ENCODE measurements around the gene NEU2.

The NEU2 gene

GRCh38 chr2:233007270-233007669 lies 25.2 kb upstream of the NEU2 start:
- H4K8ac ChIP-seq (ENCODE audit: low read length): no peak overlapping the region
- H2AK5ac ChIP-seq (ENCODE audit: low read length, severe bottlenecking): no peak overlapping the region
- no peak overlapping the region for H2BK12ac ChIP-seq (ENCODE audit: low read length in 2 of 2)
- H2BK120ac ChIP-seq (ENCODE audit: low read depth, low read length): no peak overlapping the region
- 96% methylated on average over 6 of the region's 7 CpGs for WGBS
- H3K4me1 ChIP-seq (ENCODE audit: control insufficient read depth, insufficient read depth, low read depth, low read length): no peaks in the 10 kb centered on the region
- no peak overlapping the region for H3K4ac ChIP-seq (ENCODE audit: low read depth in 1 of 2, low read length in 2 of 2)
- H3K9ac ChIP-seq (ENCODE audit: low read length): no peak overlapping the region
- H3K79me1 ChIP-seq (replicated peaks; ENCODE audit: low read length, poor library complexity, severe bottlenecking): no peaks in the 10 kb centered on the region
- H3K14ac ChIP-seq (ENCODE audit: low read length in 2 of 2): no peak overlapping the region
- no peak overlapping the region for H2AFZ ChIP-seq (ENCODE audit: low read depth, low read length)
- H3K18ac ChIP-seq (ENCODE audit: low read depth in 1 of 2, low read length in 2 of 2): no peak overlapping the region
- no peak overlapping the region for H2BK15ac ChIP-seq (ENCODE audit: low read depth, poor library complexity, severe bottlenecking)
- H2BK5ac ChIP-seq (ENCODE audit: low read depth, low read length, poor library complexity, severe bottlenecking): no peak overlapping the region
- H3K27me3 ChIP-seq (ENCODE audit: control insufficient read depth in 1 of 2, insufficient read depth in 1 of 2, low read length in 2 of 2): peaks cover 17 to 26% of the 10 kb centered on the region in 2 experiments
- no peak overlapping the region for H4K91ac ChIP-seq (ENCODE audit: low read length)
- H3K27ac ChIP-seq (ENCODE audit: low read length, poor library complexity, severe bottlenecking): no peak overlapping the region
- H3K9me3 ChIP-seq (ENCODE audit: control insufficient read depth, low read length): no peaks in the 10 kb centered on the region
- DNase-seq: no peak
- no peak overlapping the region for H3K23ac ChIP-seq (ENCODE audit: low read length in 2 of 2)
- H3K4me2 ChIP-seq (ENCODE audit: low read length, poor library complexity, severe bottlenecking): no peak overlapping the region
- no peaks in the 10 kb centered on the region for H3K36me3 ChIP-seq (ENCODE audit: control insufficient read depth in 1 of 2, insufficient read depth in 2 of 2, low read depth in 1 of 2, low read length in 2 of 2)
- H3K4me3 ChIP-seq (ENCODE audit: insufficient read depth in 1 of 2, low read depth in 1 of 2, low read length in 2 of 2): no peak overlapping the region

- Histone ChIP-seq H2BK12ac (ENCODE audit: low read length in 2 of 2) (no peak overlapping the region), H3K36me3 (ENCODE audit: control insufficient read depth in 1 of 2, insufficient read depth in 2 of 2, low read depth in 1 of 2, low read length in 2 of 2) (no peaks in the 10 kb centered on the region), H3K18ac (ENCODE audit: low read depth in 1 of 2, low read length in 2 of 2) (no peak overlapping the region), H3K4me2 (ENCODE audit: low read length, poor library complexity, severe bottlenecking) (no peak overlapping the region), H4K91ac (ENCODE audit: low read length) (no peak overlapping the region), H3K27ac (ENCODE audit: low read length, poor library complexity, severe bottlenecking) (no peak overlapping the region), H4K8ac (ENCODE audit: low read length) (no peak overlapping the region), H3K14ac (ENCODE audit: low read length in 2 of 2) (no peak overlapping the region), H3K27me3 (ENCODE audit: control insufficient read depth in 1 of 2, insufficient read depth in 1 of 2, low read length in 2 of 2) (peaks cover 17 to 26% of the 10 kb centered on the region in 2 experiments), H2BK5ac (ENCODE audit: low read depth, low read length, poor library complexity, severe bottlenecking) (no peak overlapping the region), H2AFZ (ENCODE audit: low read depth, low read length) (no peak overlapping the region), H3K4me3 (ENCODE audit: insufficient read depth in 1 of 2, low read depth in 1 of 2, low read length in 2 of 2) (no peak overlapping the region), H3K79me1 (replicated peaks; ENCODE audit: low read length, poor library complexity, severe bottlenecking) (no peaks in the 10 kb centered on the region), H3K4me1 (ENCODE audit: control insufficient read depth, insufficient read depth, low read depth, low read length) (no peaks in the 10 kb centered on the region), H2BK15ac (ENCODE audit: low read depth, poor library complexity, severe bottlenecking) (no peak overlapping the region), H2BK120ac (ENCODE audit: low read depth, low read length) (no peak overlapping the region), H3K9ac (ENCODE audit: low read length) (no peak overlapping the region), H3K9me3 (ENCODE audit: control insufficient read depth, low read length) (no peaks in the 10 kb centered on the region), H3K4ac (ENCODE audit: low read depth in 1 of 2, low read length in 2 of 2) (no peak overlapping the region), H2AK5ac (ENCODE audit: low read length, severe bottlenecking) (no peak overlapping the region), H3K23ac (ENCODE audit: low read length in 2 of 2) (no peak overlapping the region)
- WGBS: 66% methylated on average over 3 of the region's 3 CpGs
- no peak for DNase-seq
Observed at GRCh38 chr2:233007739-233008138, 24.7 kb upstream of the NEU2 start.

GRCh38 chr2:233009661-233010060 lies 22.8 kb upstream of the NEU2 start:
- H3K4me1 ChIP-seq (ENCODE audit: control insufficient read depth, insufficient read depth, low read depth, low read length): no peaks in the 10 kb centered on the region
- WGBS: 78% methylated on average over 3 of the region's 3 CpGs
- no peak overlapping the region for H2BK15ac ChIP-seq (ENCODE audit: low read depth, poor library complexity, severe bottlenecking)
- H3K27me3 ChIP-seq (ENCODE audit: control insufficient read depth in 1 of 2, insufficient read depth in 1 of 2, low read length in 2 of 2): peaks cover 10 to 13% of the 10 kb centered on the region in 2 experiments
- no peak overlapping the region for H2BK12ac ChIP-seq (ENCODE audit: low read length in 2 of 2)
- no peak overlapping the region for H2BK5ac ChIP-seq (ENCODE audit: low read depth, low read length, poor library complexity, severe bottlenecking)
- H4K91ac ChIP-seq (ENCODE audit: low read length): no peak overlapping the region
- no peak overlapping the region for H3K4me3 ChIP-seq (ENCODE audit: insufficient read depth in 1 of 2, low read depth in 1 of 2, low read length in 2 of 2)
- H2BK120ac ChIP-seq (ENCODE audit: low read depth, low read length): no peak overlapping the region
- no peak for DNase-seq
- no peak overlapping the region for H2AK5ac ChIP-seq (ENCODE audit: low read length, severe bottlenecking)
- H3K27ac ChIP-seq (ENCODE audit: low read length, poor library complexity, severe bottlenecking): no peak overlapping the region
- no peak overlapping the region for H3K18ac ChIP-seq (ENCODE audit: low read depth in 1 of 2, low read length in 2 of 2)
- H3K14ac ChIP-seq (ENCODE audit: low read length in 2 of 2): no peak overlapping the region
- no peaks in the 10 kb centered on the region for H3K36me3 ChIP-seq (ENCODE audit: control insufficient read depth in 1 of 2, insufficient read depth in 2 of 2, low read depth in 1 of 2, low read length in 2 of 2)
- no peak overlapping the region for H4K8ac ChIP-seq (ENCODE audit: low read length)
- H3K9ac ChIP-seq (ENCODE audit: low read length): no peak overlapping the region
- H3K4me2 ChIP-seq (ENCODE audit: low read length, poor library complexity, severe bottlenecking): no peak overlapping the region
- H3K23ac ChIP-seq (ENCODE audit: low read length in 2 of 2): no peak overlapping the region
- no peak overlapping the region for H3K4ac ChIP-seq (ENCODE audit: low read depth in 1 of 2, low read length in 2 of 2)
- H3K79me1 ChIP-seq (replicated peaks; ENCODE audit: low read length, poor library complexity, severe bottlenecking): no peaks in the 10 kb centered on the region
- H3K9me3 ChIP-seq (ENCODE audit: control insufficient read depth, low read length): no peaks in the 10 kb centered on the region
- H2AFZ ChIP-seq (ENCODE audit: low read depth, low read length): no peak overlapping the region

GRCh38 chr2:233010569-233011267 lies 21.8 kb upstream of the NEU2 start:
- Histone ChIP-seq H3K14ac (ENCODE audit: low read length in 2 of 2) (no peak overlapping the region), H3K4me3 (ENCODE audit: insufficient read depth in 1 of 2, low read depth in 1 of 2, low read length in 2 of 2) (no peak overlapping the region), H2BK15ac (ENCODE audit: low read depth, poor library complexity, severe bottlenecking) (no peak overlapping the region), H2BK5ac (ENCODE audit: low read depth, low read length, poor library complexity, severe bottlenecking) (no peak overlapping the region), H4K8ac (ENCODE audit: low read length) (no peak overlapping the region), H2BK120ac (ENCODE audit: low read depth, low read length) (no peak overlapping the region), H3K9me3 (ENCODE audit: control insufficient read depth, low read length) (no peaks in the 10 kb centered on the region), H3K4me2 (ENCODE audit: low read length, poor library complexity, severe bottlenecking) (no peak overlapping the region), H3K4me1 (ENCODE audit: control insufficient read depth, insufficient read depth, low read depth, low read length) (no peaks in the 10 kb centered on the region), H3K4ac (ENCODE audit: low read depth in 1 of 2, low read length in 2 of 2) (no peak overlapping the region), H3K18ac (ENCODE audit: low read depth in 1 of 2, low read length in 2 of 2) (no peak overlapping the region), H3K23ac (ENCODE audit: low read length in 2 of 2) (no peak overlapping the region), H3K79me1 (replicated peaks; ENCODE audit: low read length, poor library complexity, severe bottlenecking) (no peaks in the 10 kb centered on the region), H3K36me3 (ENCODE audit: control insufficient read depth in 1 of 2, insufficient read depth in 2 of 2, low read depth in 1 of 2, low read length in 2 of 2) (no peaks in the 10 kb centered on the region), H3K9ac (ENCODE audit: low read length) (no peak overlapping the region), H3K27ac (ENCODE audit: low read length, poor library complexity, severe bottlenecking) (no peak overlapping the region), H2BK12ac (ENCODE audit: low read length in 2 of 2) (no peak overlapping the region), H2AK5ac (ENCODE audit: low read length, severe bottlenecking) (no peak overlapping the region), H2AFZ (ENCODE audit: low read depth, low read length) (no peak overlapping the region), H4K91ac (ENCODE audit: low read length) (no peak overlapping the region), H3K27me3 (ENCODE audit: control insufficient read depth in 1 of 2, insufficient read depth in 1 of 2, low read length in 2 of 2) (peaks cover under 1 to 7% of the 10 kb centered on the region in 2 experiments)
- no peak for DNase-seq
- WGBS: 82% methylated on average over 5 of the region's 9 CpGs

Data from mesenchymal stem cell (in vitro differentiated cells and primary cell).